CD14-positive monocyte (primary cell): ENCODE measurements around the gene CCT2. TPM values are rescaled to one million over a fixed set of nuclear protein-coding genes. Genes with fewer than 3 reads are reported as not detected.

Experiments used
- DNase-seq, 3 donors: peaks; one replicate each; pipeline ENCODE4 v3.0.0-alpha.2; 2011 to 2022
- H2AFZ ChIP-seq: 2 replicates; pipeline ENCODE4 v1.6.0; 2012; ENCODE audit warnings: mild to moderate bottlenecking, low read depth, low read length, inconsistent platforms; ENCODE audit not compliant: insufficient read depth, poor library complexity, severe bottlenecking
- H3K27ac ChIP-seq, 2 donors: 1 replicate in 1 of 2; 2 replicates in 1 of 2; pipeline ENCODE4 v1.5.1; 2012 to 2013; ENCODE audit warnings: low read length in 2 of 2, control low read depth in 1 of 2, inconsistent platforms in 1 of 2, low read depth in 1 of 2, mild to moderate bottlenecking in 1 of 2
- H3K27me3 ChIP-seq, 2 donors: one replicate each; pipeline versions ENCODE4 v1.6.0 to v1.6.1; 2011 to 2013; ENCODE audit warnings: low read length in 2 of 2; ENCODE audit not compliant: control insufficient read depth in 2 of 2, insufficient read depth in 2 of 2
- H3K36me3 ChIP-seq, 2 donors: replicated peaks in 1 of 2; 1 replicate in 1 of 2; 2 replicates in 1 of 2; pipeline versions ENCODE4 v1.5.1 to v1.6.1; 2012 to 2013; ENCODE audit warnings: low read length in 2 of 2, control low read depth in 1 of 2, inconsistent platforms in 1 of 2, mild to moderate bottlenecking in 1 of 2; ENCODE audit not compliant: insufficient read depth in 2 of 2, control insufficient read depth in 1 of 2
- H3K4me1 ChIP-seq, 2 donors: 1 replicate in 1 of 2; 2 replicates in 1 of 2; pipeline versions ENCODE4 v1.5.1 to v1.6.1; 2012 to 2013; ENCODE audit warnings: low read length in 2 of 2, control low read depth in 1 of 2, inconsistent platforms in 1 of 2, mild to moderate bottlenecking in 1 of 2, moderate library complexity in 1 of 2; ENCODE audit not compliant: insufficient read depth in 2 of 2, control insufficient read depth in 1 of 2
- H3K4me2 ChIP-seq: replicated peaks from 2 replicates; pipeline ENCODE3; 2012; ENCODE audit warnings: low read length, moderate library complexity, mild to moderate bottlenecking; ENCODE audit not compliant: poor library complexity, severe bottlenecking; ENCODE audit errors: extremely low read depth
- H3K4me3 ChIP-seq, 3 experiments: fragments of 200-600 bp in 1 of 3; sonication (generic) in 1 of 3; replicated peaks in 1 of 3; 1 replicate in 2 of 3; 2 replicates in 1 of 3; pipeline ENCODE4 v1.5.1; 2011 to 2013; ENCODE audit warnings: low read length in 3 of 3, mild to moderate bottlenecking in 3 of 3, control low read depth in 2 of 3, low read depth in 2 of 3, inconsistent platforms in 1 of 3, moderate library complexity in 1 of 3
- H3K79me2 ChIP-seq: 2 replicates; pipeline ENCODE4 v1.6.0; 2012; ENCODE audit warnings: mild to moderate bottlenecking, control low read depth, inconsistent platforms, low read length, moderate library complexity; ENCODE audit not compliant: insufficient read depth
- H3K9ac ChIP-seq: 2 replicates; pipeline ENCODE4 v1.6.0; 2017; ENCODE audit warnings: low read length, mild to moderate bottlenecking; ENCODE audit not compliant: insufficient read depth, poor library complexity, severe bottlenecking
- H3K9me3 ChIP-seq, 2 donors: replicated peaks in 1 of 2; 1 replicate in 1 of 2; 2 replicates in 1 of 2; pipeline versions ENCODE4 v1.5.1 to v1.6.1; 2012 to 2013; ENCODE audit warnings: low read length in 2 of 2, control low read depth in 1 of 2; ENCODE audit not compliant: control insufficient read depth in 1 of 2, insufficient read depth in 1 of 2
- H4K20me1 ChIP-seq: 2 replicates; pipeline ENCODE4 v1.6.0; 2012; ENCODE audit warnings: mild to moderate bottlenecking, low read length, control low read depth, moderate library complexity; ENCODE audit not compliant: insufficient read depth
- H3K27ac Mint-ChIP-seq, 7 donors: one replicate each; pipeline ENCODE4 v1.8.0; 2020; ENCODE audit warnings: mild to moderate bottlenecking in 7 of 7, mixed read lengths in 7 of 7, moderate library complexity in 6 of 7, inconsistent platforms in 2 of 7
- H3K27me3 Mint-ChIP-seq, 3 donors: one replicate each; pipeline ENCODE4 v1.8.0; 2021 to 2022; ENCODE audit warnings: low read depth in 3 of 3, mild to moderate bottlenecking in 3 of 3, mixed read lengths in 3 of 3, moderate library complexity in 3 of 3, inconsistent platforms in 1 of 3
- H3K36me3 Mint-ChIP-seq, 2 donors: one replicate each; pipeline ENCODE4 v1.8.0; 2020; ENCODE audit warnings: mixed read lengths in 2 of 2, inconsistent platforms in 1 of 2, mild to moderate bottlenecking in 1 of 2
- H3K4me1 Mint-ChIP-seq: one replicate; pipeline ENCODE4 v1.8.0; 2020; ENCODE audit warnings: mild to moderate bottlenecking, mixed read lengths
- H3K4me3 Mint-ChIP-seq, 2 donors: one replicate each; pipeline ENCODE4 v1.8.0; 2020; ENCODE audit warnings: mild to moderate bottlenecking in 2 of 2, mixed read lengths in 2 of 2, moderate library complexity in 1 of 2
- H3K9me3 Mint-ChIP-seq, 7 donors: one replicate each; pipeline ENCODE4 v1.8.0; 2020 to 2022; ENCODE audit warnings: mixed read lengths in 7 of 7, mild to moderate bottlenecking in 6 of 7, moderate library complexity in 6 of 7, inconsistent platforms in 2 of 7
- CTCF ChIP-seq: fragments of 200-600 bp; IDR thresholded peaks from one replicate; pipeline ENCODE4 v1.8.0; 2022; ENCODE audit warnings: antibody characterized with exemption, mild to moderate bottlenecking
- WGBS: methylation state at CpG from one replicate; pipeline ENCODE4 v1.1.5; 2013; ENCODE audit warnings: missing lambda C conversion rate; ENCODE audit not compliant: insufficient coverage; 5-methylcytosine and 5-hydroxymethylcytosine counted together
- intact Hi-C, 2 donors: fragments of 100-400 bp; cut with micrococcal nuclease; formaldehyde crosslinking; loops; one replicate each; pipeline versions ENCODE4 v1.15.0 to v1.15.1; 2023
- polyA plus RNA-seq, 3 donors: library from polyadenylated mRNA; depleted of rRNA in 1 of 3; unstranded in 2 of 3; stranded (reverse) in 1 of 3; fragments of 300-500 nt in 2 of 3; fragments of >200 nt in 1 of 3; fragmentation: Illumina TruSeq in 2 of 3; gene quantifications; 1 replicate in 2 of 3; 2 replicates in 1 of 3; pipeline ENCODE4 v1.2.3, GENCODE V29; 2012 to 2021

The CCT2 gene
- polyA plus RNA-seq, 3 donors, result 39.8 to 87.4 (median 63.3) TPM

GRCh38 chr12:69550569-69551350 lies 34.5 kb upstream of the CCT2 start:
- WGBS, result no CpG with 5 or more reads among the region's 8 CpGs
- Histone ChIP-seq H3K36me3 (no peaks in the 10 kb centered on the region), H3K4me3 (no peak overlapping the region), H4K20me1 (peaks cover 2% of the 10 kb centered on the region), H3K9ac (no peak overlapping the region), H3K27me3 (no peaks in the 10 kb centered on the region), H3K4me2 (no peak overlapping the region), H3K27ac (no peak overlapping the region), H3K79me2 (no peaks in the 10 kb centered on the region), H3K4me1 (no peaks in the 10 kb centered on the region), H2AFZ (no peak overlapping the region), H3K9me3 (no peaks in the 10 kb centered on the region)
- intact Hi-C loops, result no loop called here
- Mint-ChIP-seq H3K9me3 (no peaks in the 10 kb centered on the region), H3K27me3 (no peaks in the 10 kb centered on the region), H3K27ac (no peak overlapping the region), H3K4me3 (no peak overlapping the region), H3K36me3 (peaks cover 0 to 3% of the 10 kb centered on the region in 2 donors), H3K4me1 (no peaks in the 10 kb centered on the region)
- TF ChIP-seq CTCF, result no peak
- no peak for DNase-seq

GRCh38 chr12:69553628-69554248 lies 31.5 kb upstream of the CCT2 start:
- H3K27ac Mint-ChIP-seq, result peak overlapping the region in 2 of 7 donors; percentile 47 to 53
- Histone ChIP-seq H3K9me3 (no peaks in the 10 kb centered on the region), H3K27ac (no peak overlapping the region), H3K79me2 (no peaks in the 10 kb centered on the region), H3K4me1 (no peaks in the 10 kb centered on the region), H3K9ac (no peak overlapping the region), H2AFZ (no peak overlapping the region), H3K4me2 (no peak overlapping the region), H3K4me3 (no peak overlapping the region), H3K27me3 (no peaks in the 10 kb centered on the region), H3K36me3 (no peaks in the 10 kb centered on the region), H4K20me1 (peaks cover 16% of the 10 kb centered on the region)
- TF ChIP-seq CTCF, result no peak
- no peak for DNase-seq
- H3K27me3 Mint-ChIP-seq, result no peaks in the 10 kb centered on the region
- H3K9me3 Mint-ChIP-seq, result no peaks in the 10 kb centered on the region
- no peak overlapping the region for H3K4me3 Mint-ChIP-seq
- no peaks in the 10 kb centered on the region for H3K4me1 Mint-ChIP-seq
- H3K36me3 Mint-ChIP-seq, result peaks cover 0 to 8% of the 10 kb centered on the region in 2 donors
- no CpG with 5 or more reads among the region's 2 CpGs for WGBS
- intact Hi-C loops, result no loop called here
